ENCODE data around the gene GRPEL1.

- no peak for TF ChIP-seq CTCF (IDR thresholded peaks at IDR 0.05)
- TF ChIP-seq POLR2A (IDR thresholded peaks at IDR 0.05), result no peak
These were observed 44.0 kb downstream of the GRPEL1 start for GRCh38 chr4:7023901-7024300.

Data from lower leg skin (tissue), 3 donors.